GM20431 (cell line): Measurements from ENCODE around the gene PDGFC.

ENCODE experiments used
- in situ Hi-C: fragments of 300-500 bp; cut with MseI, MboI; formaldehyde crosslinking; loops from one replicate; pipeline ENCODE4 v1.15.0; 2020; ENCODE audit warnings: low sequenced_read_pairs; ENCODE audit not compliant: unreplicated experiment

The PDGFC gene

DNA sequence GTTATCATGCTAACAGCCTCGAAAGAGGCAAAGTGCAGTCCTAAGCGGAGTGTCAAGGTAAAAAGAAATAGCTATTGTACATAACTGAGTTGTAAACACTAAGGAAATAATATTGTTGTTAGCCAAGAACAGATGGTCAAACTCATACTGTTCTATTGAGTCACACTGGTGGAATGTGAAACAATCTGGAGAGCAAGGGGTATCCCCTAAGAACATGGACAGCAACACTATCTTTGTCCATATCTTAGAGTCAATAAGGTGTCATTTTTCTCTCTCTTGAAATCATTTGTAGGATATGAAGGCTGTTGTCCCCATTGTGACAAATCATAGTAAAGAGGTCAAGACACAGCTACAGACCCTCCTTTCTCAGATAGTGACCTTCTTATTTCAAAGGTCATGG lies 4.5 kb upstream of the PDGFC start:
- in situ Hi-C loops: no loop called here

DNA sequence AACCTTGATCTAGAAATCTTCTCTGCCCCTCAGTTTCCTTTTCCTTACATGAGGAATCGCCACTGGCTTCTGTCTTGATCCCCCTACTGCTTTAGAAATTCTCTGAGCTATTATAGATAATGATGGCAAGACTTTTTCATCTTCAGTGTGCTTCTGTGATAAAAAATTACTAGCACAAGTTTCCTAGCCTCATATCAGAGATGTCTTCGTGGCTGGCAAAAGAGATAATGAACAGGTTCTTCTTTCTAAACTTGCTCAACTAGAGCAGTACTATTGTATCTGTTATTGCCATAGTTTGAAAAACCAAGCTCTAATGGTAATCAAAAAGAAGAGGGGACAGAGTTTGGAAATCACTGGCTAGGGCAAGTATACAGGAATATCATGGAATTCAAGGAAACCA lies 4.1 kb upstream of the PDGFC start:
- in situ Hi-C loops: no loop called here

DNA sequence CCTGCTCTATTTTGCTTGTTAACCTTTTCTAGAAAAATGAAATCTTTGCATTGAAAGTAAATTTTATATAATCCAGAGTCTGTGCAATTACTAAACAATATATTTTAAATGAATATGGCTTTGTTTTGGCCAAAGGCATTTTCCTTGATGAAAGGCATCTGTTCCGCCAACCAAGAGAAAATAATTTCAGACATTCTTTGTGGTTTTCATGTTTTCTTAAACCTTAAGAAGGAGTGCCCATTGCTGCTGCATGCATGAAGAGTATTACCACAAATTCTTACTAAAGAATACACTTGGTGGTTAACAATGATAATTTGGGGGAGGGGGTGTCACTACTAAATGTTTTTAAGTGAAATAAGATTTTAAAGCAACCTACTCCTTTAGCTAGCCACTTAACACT lies 2.7 kb upstream of the PDGFC start:
- in situ Hi-C loops: no loop called here

DNA sequence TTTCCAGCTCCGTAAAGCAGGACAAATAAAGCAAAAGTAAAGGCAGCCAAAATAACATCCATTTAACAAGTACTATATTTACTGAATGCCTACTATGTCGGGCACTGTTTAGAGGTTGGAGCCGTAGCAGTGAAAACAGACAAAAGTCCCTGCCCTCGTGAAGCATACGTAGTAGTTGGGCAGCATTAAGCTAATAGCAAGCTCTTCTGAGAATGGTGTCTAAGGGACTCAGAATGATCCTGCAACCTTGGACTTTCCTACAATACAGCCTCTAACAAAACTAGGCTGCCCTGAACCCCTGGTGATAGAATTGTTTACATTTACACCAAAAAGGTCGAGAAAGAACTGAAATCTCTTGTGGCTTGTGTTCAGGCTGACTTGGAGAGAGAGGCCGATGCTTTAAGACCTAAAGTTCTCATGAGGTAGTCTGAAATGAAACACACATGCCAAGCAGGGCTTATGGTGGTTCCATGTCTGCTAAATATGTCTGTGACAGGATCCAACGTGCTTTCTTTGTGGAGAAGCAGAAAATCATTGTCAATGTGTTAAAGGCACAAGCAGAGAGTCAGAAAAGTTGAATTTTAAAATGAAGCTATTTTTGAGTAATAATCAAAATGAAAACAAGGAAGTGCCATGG lies 898 bp upstream of the PDGFC start:
- in situ Hi-C loops: no loop called here

DNA sequence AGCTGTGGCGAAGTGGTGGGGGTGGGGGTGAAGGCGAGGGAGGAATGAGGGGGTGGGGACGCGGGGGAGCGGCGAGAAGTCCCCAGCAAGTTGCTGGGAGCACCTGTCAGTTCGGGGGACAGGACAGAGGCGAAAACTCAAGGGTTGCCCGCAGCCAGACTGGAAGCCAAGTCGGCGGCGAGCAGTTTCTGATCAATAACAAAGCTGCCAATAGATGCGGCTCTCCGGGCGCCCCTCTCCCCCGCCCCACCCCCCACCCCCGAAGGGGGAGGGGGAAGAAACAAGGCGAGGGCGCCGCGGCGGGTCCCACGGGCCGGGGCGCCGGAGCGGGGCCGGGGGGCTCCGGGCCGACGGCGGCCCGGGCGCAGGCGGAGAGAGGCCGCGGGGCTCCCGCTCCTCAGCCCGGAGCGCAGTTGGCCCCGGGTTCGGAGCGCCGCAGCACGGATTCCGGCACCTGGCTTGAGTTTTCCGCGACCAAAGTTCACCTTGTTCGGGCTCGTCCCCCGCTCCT lies 379 bp downstream of the PDGFC start:
- in situ Hi-C loops: no loop called here

DNA sequence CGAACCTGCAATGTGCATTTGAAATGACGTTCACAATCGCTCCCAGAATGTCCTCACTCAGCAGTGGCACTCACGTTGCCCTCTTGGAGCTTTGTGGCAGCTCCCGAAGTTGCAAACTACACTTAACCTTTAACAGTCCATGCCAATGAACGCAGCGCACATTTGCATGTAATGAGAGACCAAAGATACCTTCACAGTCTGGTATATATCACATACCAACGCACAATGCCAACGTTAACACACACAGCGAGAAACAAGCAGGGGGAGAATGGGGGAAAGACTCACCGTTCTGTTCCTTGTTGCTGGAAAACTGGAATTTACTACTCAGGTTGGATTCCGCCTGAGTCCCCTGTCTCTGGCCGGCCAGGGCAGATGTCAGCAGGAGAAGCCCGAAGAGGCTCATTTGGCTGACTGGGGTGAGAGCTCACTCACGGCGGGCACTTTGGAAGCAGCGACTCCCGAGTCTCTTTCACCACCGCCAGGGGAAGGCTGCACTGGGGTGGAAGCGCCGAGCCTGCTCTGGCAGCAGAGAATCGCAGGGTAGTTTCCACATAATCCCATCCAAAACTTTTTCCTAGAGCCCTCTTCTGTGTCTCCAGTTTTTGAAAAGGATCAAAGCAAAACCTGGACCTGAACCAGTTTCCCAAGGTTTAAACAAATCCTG lies 966 bp downstream of the PDGFC start:
- in situ Hi-C loops: no loop called here

DNA sequence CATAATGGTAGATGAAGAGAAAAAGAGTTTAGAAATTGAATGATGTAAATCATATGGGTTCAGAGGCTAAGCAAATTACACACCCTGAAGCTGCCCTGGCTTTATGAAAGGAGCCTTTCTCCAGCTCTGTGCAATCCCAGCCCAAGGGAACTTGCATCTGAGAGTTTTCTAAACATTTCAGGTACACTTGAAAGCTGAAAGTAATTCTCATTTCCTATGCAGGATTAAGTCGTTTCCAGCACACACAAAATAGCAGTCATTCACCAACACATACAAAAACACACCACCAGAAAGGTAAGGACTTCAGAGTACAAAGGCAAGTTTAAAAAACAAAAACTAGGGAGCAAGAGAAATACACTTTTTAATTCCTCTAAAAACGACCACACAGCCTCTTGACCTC lies 1.7 kb downstream of the PDGFC start:
- in situ Hi-C loops: no loop called here

DNA sequence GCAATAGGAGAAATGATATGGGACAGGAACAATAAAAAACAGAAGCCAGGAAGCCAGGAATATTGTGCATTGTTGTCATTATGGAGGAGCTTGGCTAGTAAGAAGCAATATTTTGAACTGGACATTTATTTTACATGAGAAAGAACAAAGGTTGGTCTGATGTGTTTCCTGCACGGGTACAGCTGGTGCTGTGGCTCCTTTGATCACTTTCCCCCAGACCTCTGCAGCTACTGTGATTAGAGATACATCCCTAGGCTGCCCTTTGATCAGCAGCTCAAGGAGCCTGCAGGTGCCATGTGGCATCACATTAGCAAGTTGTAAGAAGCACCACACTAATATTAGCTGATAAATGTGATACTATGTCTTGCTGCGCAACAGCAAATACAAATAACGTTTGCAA lies 2.5 kb downstream of the PDGFC start:
- in situ Hi-C loops: no loop called here

DNA sequence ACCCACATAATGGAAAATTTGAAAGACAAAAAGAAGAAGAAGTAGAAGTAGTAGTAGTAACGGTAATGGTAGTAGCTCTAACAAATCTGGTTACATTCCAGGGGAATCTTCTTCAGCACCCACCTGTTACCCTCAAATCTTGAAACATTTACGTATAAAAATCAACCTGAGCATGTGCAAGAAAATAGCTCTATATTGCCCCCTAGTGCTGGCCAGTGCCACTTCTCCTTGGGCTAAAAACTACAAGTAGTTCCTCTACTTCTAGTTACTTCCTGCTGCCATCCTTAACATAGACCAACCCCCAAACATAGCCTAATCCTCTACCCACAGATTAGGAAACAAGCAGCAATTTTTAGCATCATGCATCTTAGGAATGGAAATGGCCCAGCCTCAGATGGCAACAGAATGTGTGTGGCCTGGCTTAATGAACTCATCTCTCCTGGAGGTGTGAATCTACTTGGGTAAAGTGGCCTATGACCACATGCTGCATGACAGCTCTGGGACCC lies 3.1 kb downstream of the PDGFC start:
- in situ Hi-C loops: no loop called here

DNA sequence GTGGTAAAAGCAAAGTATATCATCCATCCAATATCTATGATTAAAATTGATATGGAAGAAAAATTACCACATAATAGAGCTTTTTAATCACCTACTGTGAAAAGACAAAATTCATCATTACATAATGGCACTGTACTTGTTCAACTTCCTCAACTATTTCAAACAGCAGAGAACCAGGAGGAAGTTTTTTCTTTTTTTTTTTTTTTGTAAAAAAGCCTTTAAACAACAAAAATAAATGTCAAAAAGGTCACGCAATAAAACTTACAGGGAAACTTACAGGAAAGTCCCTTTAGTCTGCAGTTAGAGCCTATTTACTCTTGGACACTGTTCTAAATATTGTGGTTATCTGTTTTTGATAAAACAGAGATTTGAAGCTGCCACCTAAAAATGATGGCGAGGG lies 4.8 kb downstream of the PDGFC start:
- in situ Hi-C loops: no loop called here

DNA sequence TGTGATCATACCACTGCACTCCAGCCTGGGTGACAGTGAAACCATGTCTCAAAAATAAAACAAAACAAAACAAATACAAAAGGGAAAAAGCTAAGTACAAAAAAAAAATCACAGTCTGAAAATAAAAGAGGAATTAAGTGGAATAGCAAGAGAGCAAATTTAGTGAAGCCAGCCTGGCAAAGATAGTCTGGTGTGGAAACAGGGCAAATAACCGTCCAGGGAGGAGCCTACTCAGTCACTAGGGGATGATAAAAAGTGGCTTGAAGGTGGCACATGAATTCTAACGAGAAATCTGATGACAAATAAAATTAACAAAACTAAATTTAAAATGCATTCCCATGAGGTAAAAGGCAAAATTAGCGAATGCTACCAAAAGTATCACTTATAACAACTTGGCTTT lies 8.2 kb downstream of the PDGFC start:
- in situ Hi-C loops: no loop called here

DNA sequence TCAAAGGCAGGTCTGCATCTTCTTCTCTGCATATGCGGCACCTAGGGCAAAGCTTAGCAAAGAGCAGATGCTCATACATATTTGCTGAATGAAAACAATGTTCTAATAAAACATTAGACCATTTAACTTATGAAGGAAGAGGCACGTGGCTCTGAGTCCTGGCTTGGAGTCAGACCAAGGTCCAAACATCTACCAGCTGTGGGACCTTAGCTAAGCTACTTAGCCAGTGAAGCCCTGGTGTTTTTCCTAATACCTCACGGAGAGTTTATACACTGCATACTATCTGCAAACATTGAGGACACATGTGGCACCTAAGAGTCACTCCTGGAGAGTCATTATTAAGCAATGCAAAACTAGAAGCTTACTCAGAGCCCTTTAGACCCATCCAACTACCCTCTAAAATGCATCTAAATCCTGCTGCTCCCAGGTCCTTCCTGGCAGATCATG lies 9.0 kb downstream of the PDGFC start:
- in situ Hi-C loops: no loop called here

DNA sequence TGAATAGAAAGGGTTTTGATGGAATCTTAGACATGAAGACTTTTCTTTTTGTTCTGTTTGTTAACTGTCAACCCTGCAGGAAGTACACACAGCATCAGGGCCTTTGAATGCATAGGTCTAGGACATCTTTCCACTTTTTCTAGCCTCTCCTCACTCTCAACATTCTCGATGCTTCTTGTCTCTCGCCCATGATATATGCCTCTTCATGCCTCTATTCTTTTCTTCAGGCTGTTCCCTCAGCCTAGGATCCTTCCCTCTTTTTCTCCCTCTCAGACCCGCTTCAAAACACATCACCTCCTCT lies 9.6 kb downstream of the PDGFC start:
- in situ Hi-C loops: no loop called here

DNA sequence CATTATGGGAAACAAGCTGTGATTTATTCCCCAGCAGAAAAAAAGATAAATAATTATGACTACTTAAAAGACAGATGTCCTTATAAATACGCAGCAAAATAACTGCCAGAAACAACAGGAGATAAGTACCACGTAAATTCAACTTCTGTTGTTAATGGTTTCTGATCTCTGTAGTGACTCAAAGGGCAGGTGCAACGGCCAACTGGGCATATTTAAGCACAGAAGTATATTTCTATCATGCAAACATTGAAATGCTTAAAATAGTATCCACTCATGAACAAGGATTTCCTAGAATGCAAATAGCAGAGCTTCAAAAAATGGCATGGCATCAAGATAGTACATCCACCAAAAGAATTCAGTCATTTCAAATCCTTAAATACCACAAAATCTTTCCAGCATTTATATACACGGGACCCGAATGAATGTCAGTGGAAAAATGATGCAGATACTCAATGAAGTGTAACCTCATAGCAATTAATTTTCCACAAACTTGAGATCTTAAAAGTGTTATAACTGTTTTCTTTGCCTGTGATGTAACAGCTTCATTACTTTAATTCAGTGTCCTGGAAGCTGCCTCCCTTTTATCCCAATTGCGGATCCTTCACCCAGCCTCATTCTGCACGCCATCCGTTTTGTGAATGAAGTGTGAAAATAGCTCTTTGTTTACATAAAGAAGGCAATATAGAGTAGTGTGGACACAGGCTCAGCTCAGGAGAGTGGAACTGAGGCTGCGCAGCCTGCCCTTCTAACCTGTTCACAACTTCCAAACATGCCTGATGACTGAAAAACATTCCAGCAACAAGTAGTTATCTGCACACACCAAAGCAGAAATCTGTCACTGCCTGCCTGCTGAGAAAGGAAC lies 10.2 kb downstream of the PDGFC start:
- in situ Hi-C loops: no loop called here

DNA sequence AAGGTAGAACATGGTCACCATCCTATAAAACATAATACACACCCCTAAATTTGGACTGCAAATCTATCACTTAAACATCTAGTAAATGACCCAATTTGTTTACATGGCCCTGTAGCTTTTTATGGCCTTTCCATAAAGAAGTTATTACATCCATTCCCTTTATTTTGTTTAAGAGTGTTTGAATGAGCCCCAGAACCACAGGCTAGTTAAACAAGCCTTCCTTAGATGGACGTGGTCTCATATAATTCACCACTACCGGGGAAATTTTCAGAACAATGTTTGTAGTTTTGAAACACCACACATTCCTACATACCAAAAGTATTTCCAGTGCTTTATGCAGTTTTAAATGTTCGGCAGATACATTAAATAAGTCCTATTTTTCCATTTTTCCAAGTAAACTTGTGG lies 12.3 kb downstream of the PDGFC start:
- in situ Hi-C loops: no loop called here

DNA sequence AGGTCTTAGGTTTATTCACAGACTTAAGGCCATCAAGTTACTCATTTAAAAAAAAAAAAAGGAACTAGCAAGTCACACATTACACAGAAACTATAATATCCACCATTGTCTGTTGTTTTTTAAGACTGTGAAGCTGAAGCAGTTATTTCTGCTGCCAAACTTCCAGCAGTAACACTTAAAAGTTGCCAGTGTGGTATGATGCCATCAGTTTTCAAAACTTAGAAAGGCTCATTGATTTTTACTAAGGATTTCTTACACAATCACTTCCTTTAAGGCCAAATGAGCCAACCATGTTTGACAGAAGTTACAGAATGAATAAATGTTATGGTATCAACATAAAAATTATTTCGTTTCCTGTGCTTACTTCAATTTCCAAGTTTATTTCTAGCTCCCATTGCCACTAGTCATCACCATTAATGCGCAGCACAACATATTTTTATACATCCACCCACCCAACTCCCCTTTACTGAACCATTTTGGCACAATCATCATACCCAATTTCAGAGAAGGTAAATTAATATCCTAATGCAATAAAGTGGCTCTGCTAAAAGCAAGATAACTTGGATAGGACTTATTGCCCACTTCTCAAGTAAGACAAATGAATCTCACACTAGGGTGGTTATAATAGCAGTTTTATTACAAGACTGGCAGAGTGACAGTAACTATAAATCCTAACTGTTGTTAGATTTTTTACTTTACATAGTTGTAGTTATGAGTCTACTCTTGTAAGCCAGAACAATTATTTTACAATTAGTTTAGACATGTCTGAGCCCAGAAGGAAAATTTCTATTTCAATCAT lies 13.1 kb downstream of the PDGFC start:
- in situ Hi-C loops: no loop called here

DNA sequence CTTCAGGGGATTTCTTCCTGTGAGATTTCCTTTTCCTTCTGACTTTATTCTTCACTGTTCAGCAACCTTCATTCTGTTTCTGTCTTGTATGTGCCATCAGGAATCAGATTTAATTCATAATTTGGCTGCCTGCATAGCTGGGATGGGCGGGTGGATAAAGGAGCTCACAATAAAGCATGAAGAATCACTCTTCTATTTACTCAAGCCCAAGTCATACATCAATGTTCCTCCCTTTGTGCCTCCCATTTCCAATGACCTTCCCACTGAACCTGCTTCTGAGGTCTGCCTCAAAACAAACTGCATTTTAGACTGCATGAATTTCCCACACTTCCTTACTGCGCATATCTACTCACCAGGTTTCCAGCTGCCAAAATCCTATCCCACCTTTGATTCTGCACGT lies 14.0 kb downstream of the PDGFC start:
- in situ Hi-C loops: no loop called here

DNA sequence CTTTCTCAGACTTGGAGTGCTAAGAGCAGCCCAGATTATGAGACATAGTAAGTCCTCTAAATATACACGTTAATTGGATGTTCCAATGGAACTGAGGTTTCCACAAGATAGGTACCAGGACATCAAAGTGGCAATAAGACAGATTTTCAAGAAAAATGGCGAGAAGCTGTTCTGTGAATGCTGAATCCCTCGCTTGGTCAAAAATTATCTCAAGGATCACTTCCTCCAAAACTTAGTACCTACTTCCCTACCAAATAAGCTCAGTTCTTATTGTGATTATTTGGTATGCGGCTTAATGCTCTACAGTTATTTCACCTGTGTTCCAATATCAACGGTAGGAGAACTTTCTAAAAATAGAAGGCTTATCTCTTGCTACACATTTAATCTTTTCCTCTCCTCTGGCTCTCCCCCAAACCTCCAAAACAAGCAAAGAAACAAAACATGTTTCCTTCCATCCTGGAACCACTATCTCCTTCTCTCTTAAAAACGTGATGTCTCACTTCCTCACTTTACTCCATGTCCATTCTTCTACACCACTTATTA lies 14.7 kb downstream of the PDGFC start:
- in situ Hi-C loops: no loop called here

DNA sequence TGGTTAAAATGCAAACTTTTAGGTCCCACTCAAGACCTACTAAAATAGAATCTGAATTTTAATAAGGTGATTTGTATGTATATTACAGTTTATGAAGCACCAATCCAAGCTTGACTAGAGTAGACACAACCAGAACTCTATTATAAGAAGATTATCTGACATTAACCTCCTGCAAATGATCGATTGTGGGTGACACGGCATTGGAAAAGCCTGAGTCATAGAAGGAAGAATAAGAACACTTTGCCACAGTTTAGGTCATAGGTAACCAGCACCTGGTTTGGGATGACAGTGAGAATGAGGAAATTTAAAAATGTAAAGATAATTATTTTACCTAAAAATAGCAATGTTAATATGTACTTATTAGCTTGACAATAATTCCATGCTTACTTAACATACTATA lies 15.2 kb downstream of the PDGFC start:
- in situ Hi-C loops: no loop called here

DNA sequence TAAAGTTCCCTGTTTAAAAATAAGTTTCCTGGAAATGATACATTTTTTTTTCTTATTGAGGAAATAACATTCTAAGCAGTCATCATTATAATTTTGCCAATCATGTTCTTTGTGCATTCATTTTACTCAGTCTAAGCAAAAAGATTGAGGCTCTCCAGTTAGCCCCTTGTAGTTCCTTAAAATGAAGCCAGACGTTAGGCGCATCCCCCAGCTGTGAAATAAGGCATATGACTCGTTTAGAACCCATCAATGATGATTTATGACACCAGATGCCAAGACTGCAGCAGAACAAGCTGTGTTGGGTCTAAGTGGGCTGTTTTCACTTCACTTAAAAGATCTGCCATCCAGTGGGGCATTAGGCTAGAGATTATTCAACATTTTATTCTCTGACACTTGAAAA lies 17.0 kb downstream of the PDGFC start:
- in situ Hi-C loops: no loop called here
